GM19463 (cell line): ENCODE measurements around the gene GLIS1.

Source experiments
- ATAC-seq: cut with Tn5 transposase; IDR thresholded peaks from one replicate; pipeline ENCODE4 v1.9.1; 2021; ENCODE audit warnings: mild to moderate bottlenecking, moderate library complexity; ENCODE audit not compliant: unreplicated experiment

The GLIS1 gene

DNA sequence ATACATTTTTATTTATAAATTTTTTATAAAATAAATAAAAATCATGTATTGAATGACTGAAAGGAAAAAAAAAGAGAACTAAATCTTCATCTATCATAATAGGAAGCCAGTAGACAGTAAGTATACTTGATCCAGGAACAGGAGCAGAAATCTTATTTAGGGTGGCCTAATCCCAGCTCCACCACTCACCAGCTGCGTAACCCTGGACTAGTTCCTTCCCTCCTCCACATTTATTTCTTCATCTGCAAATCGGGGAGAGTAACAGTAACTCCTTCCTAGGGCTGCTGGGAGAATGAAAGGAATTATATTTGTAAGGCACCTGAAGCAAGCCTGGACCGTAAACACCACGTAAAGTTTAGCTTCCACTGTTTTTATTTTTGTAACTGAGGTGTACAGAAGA lies 17.9 kb downstream of the GLIS1 start:
- no peak for ATAC-seq

DNA sequence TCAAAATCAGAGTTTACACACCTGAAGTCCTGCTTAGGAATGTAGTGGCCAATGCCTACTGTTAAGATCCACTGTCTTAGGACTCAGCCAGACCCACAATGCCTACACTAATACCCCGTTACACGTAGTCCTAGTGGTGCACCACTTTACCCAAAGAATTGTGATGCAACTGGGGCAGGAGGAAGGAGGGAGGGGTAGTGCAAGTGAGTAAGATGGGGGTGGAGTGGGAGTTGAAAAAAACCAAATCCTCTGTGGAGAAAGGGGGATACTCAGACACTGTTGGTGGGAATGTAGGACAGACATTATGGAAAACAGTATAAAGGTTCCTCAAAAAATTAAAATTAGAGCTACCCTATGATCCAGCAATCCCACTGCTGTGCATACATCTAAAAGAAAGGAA lies 19.5 kb downstream of the GLIS1 start:
- no peak for ATAC-seq

DNA sequence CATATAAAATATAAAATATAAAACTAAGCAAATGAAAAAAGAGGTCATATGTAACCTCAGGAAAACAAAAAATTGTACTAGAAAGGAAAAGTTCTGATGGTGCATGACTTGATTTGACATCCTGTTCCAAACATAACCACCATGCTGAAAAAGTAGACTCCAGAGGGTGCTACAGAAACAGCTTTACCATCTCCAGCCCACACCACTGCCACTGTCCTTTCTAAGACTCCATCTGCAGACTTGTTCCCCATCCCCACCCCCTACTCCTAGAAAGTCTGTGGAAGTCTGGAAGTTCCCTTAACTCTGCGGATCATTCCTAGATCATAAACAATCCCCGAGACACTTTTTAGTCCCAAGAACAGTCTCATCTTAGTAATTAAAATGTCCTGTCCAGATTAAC lies 20.5 kb downstream of the GLIS1 start:
- no peak for ATAC-seq

DNA sequence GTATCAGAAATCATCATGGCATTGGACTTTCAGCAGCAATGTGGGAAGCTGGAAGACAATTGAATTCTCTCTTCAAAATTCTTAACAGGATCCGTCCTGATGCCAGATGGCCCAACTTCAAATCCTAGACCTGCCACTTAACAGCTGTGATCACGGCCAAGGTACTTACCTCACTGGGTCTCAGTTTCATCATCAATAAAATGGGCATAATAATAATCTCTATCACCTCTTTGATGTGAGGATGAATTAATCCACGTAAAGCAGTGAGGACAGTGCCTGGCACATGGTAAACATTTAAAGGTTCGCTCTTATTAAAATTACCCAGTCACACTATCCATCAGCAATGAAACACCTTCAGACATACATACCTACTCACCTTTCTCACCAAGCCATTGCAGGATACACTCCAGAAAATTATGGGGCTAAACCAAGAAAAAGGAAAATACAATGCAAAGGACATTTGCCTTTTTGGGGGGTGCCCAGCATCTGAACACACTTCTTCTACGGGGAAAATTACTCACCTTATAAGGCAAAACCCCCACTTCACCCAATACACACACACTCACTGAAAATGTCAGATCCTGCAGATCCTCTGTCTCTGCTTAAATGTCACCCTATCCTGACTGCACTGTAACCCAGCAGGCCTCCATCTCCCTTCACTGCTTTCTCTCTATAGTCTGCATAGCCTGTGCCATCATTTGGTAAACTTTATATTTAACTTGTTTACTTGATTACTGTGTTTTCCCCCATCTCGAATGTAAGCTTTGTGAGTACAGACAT lies 21.7 kb downstream of the GLIS1 start:
- no peak for ATAC-seq

DNA sequence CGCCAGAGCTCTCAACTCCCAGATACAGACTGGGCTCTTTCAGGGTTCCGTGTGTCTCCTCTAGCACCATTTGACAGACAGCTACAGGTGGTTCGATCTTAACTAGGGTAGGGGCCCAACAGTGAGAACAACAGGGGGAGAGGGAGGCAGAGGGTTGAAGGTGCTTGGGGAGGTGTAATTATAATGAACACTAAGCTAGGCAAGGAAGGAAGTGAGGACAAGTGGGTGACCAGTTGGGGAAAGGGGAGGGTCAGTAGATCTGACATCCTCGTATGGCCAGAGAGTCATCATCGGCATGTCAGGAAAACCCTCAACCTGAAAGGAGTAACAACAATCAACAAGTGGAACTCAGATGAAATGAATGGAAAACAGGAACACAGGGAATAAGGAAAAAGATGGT lies 22.8 kb downstream of the GLIS1 start:
- ATAC-seq, result no peak

DNA sequence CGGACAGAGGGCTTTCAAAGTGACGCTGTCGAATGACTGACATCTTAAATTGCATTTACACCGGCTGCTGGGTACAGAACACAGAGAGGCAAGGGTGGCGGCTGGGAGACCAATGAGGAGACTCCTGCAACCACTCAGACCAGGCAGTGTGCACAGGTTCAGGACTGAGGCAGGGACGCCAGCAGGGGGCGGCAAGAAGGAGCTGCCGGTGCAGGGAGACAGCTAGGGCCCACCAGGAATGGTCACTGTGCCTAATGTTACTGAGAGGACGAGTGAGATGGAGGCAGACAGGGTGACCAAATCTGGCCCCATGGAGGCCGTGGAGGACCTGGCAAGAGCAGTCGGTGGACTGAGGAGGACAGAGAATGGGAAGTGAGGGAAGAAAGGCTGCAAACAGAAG lies 23.5 kb downstream of the GLIS1 start:
- ATAC-seq, result no peak

DNA sequence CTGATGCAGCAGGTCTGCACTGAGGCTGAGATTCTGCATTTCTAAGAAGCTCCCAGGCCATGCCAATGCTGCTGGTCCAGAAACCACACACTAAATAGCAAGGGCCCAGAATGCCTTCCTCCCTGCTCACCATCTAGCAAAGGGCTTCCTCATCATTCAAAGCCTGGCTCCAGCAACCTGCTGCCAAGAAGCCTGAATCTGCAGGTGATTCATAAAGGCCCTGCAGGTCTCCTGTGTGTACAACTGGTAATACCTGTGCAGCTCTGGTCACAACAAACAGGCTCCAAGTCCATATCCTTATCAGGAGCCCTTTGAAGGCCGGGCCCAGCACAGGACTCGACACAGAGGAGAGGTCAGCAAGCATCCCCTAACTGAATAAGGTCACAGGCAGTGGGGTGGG lies 26.7 kb downstream of the GLIS1 start:
- ATAC-seq, result no peak

DNA sequence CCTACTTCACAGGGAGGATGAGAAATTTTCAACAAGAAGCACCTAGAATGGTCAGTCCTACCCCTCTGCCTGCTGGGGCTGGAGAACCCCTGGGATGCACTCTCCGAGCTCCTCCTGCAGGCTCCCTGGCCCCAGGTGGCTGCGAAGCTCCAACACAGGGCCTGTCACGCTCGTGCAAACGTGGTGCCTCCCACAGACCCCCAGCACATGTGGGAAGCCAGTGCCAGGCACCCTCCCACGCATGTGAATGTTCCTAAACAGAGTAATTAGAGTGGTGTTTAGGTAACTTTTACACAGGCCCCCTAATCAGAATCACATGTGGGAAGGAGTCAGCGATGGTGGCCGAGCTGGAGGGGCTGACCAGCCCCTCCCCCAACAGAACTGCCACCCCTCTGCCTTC lies 28.4 kb downstream of the GLIS1 start:
- no peak for ATAC-seq

DNA sequence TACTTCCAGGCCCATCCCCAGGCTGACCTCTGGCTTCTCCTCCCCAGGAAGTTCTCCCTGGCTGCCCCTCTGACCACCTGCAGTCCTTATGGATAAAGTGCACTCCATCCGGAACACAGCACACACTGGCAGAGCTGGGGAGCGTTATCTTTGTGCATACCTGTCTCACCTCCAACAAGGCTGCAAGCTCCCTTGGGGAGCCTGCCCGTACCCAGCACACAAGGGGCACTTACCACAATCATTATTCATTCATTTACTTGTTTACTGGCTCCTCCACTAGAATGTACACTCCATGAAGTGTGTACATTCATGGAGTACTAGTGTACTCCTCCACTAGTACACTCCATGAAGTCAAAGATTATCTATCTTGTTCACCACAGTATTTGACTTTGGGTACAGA lies 30.3 kb downstream of the GLIS1 start:
- ATAC-seq, result no peak

DNA sequence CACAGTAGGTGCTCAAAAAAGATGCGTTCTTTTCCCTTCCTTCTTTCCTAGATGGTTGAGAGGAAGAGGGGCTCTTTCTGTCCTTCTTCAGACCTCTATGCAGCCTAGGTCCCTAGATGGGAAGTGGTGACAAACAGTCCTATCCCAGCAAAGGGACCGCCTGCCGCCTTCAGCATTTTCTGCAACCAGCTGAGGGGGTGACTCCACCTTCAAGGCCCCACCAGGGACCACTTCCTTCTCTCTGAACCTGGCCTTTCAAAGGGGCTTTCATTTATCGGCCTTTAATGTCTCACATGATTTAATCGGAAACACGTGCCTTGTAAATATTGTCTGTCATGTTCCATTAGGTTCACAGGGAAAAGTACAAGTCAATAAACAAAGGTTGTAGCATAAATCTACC lies 32.6 kb downstream of the GLIS1 start:
- ATAC-seq, result no peak

DNA sequence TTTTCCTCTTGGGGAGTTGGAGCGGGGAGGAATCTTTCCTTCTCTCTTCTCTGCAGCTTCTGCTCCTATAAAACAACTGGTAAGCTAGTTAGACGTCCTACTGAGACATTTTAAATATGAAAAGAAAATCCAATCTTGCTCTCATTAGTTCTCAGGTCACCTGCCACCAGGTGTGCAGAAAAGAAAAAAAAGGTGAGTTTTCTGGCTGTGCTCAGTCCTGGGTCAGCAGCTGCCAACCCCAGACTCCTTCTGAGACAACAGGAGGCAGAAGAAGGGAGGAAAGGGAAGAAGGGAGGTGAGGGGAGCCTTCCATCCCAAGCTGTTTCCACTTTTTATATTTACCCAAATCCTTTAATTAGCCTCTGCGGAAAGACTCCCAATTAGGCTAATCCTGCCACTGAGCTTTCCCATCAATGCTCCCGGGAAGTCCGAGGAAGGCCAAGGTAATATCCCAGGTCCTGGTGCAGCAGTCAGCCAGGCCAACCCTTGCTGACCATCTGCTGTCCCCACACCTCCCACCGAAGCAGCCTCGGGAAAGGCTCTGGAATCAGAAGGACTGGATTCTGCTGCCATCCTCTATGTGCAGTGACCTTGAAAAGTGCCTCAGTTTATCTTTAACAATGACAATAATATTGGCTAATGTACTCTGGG lies 33.4 kb downstream of the GLIS1 start:
- no peak for ATAC-seq

DNA sequence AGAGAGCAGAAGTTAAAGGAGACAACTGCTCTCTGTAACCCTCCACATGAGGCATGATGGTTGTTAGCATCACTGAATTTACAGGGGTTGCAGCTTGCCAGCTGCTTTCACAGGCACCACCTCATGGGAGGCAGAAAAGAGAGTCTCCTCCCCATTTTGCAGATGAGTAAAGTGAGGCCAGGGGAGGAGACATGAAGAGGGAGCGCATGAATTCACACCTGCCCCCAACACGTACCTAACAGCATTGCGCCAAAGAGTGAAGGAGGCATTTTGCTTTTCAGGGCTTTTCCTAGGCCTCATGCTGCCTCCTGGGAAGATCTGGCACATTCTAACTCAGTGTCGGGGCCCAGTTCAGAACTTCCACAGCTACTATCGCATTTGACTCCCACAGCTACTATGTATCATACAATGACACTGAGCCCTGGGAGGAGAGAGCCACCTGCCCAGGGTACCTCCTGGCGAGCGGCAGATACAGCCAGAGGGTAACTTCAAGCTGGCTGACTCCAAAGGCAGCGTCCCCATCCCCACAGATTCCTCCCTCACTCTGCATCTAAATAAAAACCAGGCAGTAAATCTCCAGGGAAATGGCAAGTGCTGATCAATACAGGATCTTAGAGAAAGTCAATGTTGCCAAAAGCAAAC lies 34.0 kb downstream of the GLIS1 start:
- no peak for ATAC-seq

DNA sequence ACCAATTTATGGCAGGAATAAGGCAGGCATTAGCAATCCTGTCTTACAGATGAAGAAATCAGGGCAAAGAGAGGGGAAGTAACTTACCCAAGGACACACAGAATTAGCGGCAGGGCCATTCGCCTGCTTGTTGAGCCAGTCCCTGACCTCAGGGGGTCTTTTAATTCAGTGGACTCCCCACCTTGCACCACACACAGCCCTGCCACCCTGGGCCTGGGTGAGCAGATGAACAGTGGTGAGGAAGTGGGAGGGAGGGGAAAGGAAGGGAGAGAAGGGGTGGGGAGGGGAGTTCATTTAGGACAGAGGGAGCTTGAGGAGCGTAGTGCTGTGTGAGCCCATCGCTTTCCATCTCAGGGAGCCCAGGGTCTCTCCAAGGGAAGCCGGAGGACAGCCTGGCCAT lies 34.7 kb downstream of the GLIS1 start:
- ATAC-seq, result no peak

DNA sequence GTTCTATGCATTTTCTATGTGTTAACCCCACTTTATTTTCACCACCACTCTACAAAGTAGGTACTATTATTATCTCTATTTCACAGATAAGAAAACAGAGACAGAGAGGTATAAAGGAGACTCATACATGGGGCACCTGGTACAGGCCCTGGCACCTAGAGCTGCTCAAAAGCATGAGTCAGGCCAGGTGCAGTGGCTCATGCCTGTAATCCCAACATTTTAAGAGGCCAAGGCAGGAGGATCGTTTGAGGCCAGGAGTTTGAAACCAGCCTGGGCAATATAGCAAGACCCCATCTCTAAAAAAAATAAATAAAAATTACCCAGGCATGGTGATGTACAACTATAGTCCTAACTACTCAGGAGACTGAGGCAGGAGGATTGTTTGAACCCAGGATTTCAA lies 35.8 kb downstream of the GLIS1 start:
- ATAC-seq, result no peak

DNA sequence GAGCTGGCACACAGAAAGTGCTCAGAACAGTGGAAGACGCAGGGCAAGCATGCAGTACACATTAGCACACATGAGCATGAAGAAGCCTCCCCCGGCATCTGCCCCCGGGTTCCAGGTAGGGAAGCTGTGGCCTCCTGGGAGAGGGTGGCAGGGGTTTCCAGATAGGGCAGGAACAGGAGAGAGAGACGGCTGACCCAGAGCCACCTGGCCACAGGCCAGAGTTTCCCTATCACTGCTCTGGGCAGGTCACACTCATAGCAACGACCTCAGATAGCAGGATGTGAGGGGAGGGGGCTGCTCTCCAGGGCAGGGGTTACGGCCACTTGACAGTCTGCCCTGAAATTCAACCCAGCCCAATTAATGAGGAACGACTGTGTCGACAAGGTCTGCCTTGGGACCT lies 36.6 kb downstream of the GLIS1 start:
- ATAC-seq, result no peak

DNA sequence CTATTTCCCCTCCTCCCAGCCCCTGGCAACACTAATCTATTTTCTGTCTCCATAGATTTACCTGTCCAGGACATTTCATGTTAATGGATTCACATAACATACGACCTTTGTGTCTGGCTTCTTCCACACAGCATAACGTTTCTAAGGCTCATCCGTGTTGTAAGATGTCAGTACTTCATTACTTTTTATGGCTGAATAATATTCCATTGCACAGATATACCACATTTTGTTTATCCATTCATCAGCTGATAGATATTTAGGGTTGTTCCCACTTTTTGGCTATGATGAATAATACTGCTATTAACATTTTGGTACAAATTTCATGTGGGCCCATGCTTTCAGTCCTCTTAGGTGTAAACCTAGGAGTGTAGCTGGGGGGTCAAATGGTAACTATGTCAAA lies 38.2 kb downstream of the GLIS1 start:
- ATAC-seq, result no peak

DNA sequence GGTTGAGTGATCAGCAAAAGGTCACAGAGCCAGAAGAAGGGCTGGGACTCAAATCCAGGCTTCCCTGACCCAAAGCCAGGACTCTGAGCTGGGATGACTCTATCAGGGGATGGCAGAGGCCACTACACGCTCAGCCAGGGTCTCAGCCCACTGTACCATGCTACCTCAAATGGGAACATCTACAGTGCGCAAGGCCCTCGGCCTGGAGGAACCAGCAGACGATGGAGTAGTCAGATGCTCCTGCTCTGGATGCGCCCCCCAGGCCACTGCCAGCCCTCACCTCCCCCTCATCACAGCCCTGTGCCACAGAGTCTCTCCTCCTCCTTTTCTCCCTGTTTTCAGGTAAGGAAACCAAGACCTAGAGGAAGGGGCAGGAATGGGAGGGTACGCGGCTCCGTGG lies 39.0 kb downstream of the GLIS1 start:
- ATAC-seq, result no peak

DNA sequence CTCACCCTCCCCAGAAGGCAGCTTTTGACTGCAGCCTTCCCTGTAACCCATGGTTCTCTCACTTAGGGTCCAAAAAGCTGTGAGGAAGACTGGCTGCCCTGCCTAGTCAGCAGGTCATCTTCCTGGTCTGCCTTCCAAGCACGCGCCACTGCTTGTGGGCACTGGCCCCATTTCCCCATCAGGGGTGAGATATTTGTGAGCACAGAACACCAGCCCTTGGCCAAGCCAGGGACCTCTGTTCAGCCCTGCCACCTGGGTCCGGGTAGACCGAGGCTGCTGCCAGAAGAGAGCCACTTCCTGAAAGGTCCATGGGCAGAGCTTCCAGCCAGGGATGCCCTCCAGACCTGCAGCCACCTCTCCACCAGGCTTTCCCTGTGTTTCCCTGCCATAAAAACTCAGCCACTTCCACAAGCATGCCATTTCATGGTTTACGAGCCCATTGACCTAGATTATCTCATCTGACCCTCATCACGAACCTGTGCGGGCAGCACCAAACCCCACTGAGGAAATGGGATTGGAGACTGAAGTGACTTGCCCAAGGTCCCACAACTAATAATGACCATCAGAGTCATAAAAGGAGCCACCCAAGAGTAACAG lies 40.5 kb downstream of the GLIS1 start:
- ATAC-seq, result no peak

DNA sequence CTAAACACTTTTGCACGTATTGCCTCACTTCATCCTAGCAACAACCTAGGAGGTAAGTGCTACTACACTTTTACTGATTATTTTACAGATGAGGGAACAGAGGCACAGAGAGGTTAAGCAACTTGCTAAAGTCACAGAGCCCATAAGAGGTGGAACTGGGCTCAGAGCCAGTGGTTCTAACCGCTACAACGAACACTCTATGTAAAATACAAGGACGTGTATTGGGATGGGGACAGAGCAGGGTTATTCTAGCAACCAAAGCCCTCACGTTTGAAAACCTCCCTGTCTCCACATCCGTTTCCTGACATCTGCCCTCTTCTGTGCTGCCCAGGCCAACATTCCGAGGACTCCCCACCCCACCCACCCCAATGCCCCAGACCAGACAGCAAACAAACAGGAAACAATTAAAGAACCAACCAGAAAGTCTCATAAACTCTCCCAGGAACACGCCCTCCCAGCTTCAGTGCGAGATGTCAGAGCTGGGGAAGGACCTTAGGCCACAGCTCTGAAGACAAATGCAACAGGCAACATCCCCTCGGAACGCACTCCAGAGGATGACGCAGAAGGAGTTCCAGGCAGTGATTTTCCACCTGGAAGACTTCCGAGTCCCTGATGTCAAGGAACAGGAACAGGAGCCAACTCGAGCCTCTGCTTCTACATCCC lies 41.1 kb downstream of the GLIS1 start:
- no peak for ATAC-seq

DNA sequence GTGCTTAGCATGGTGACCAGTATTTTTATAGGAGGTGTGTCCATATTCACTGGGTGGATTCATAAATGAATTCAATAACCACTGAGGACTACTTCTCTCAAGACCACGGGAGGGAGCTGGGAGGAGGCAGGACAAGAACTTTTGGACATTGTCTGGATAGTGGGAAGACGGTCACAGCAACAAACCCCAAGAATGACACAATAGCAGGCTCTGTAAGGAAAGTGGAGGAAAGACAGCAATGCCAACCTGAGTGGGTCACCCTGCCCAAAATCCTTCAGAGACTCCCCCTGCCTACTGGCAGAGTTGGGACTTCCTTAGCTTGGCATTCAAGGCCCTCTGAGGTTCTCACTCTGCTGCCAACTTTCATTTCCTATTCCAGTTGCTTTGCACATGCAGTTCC lies 42.0 kb downstream of the GLIS1 start:
- ATAC-seq, result no peak

DNA sequence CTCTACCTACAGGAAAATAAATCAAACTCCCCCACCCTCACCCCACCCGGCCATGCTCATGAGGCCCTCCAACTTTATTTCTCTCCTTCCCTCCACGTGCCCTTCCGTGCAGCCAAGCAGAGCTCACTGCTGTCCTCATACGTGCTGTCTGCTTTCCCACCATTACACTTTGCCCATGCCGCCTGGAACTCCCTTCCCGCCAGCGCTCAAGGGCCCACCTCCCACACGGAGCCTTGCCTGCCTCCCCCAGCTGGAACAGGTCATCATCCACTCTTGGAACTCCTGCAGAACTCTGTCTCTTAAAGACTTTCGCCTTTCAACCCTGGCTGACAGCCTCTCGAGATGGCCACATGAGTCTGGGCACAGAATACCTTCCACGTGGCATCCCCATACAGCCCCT lies 42.4 kb downstream of the GLIS1 start:
- ATAC-seq, result no peak
